HepG2 (cell line): ENCODE measurements around the gene BORCS5. TPM values are rescaled to one million over a fixed set of nuclear protein-coding genes. Genes with fewer than 3 reads are reported as not detected.

ENCODE experiments used
- ATAC-seq: fragments of 200-7000 bp; cut with Tn5 transposase; 3 replicates; pipeline ENCODE4 v1.9.1; 2020; ENCODE audit warnings: mild to moderate bottlenecking, moderate library complexity
- BruUV-seq: library from RNA; stranded (reverse); fragments of 400-500 nt; replicated peaks from 2 replicates; lab custom pipeline; 2021; lab: Mats Ljungman, UMichigan
- CTCF ChIA-PET: fragments of 300-600 bp; formaldehyde crosslinking; extraction: SDS; loops from one replicate; lab custom pipeline; 2021; ENCODE audit warnings: low total read pairs, inconsistent platforms, low intra/inter-chr PET ratio; lab: Yijun Ruan, JAX
- POLR2A ChIA-PET: fragments of 350-600 bp; sonication (Branson Sonifier 250); formaldehyde crosslinking; loops from one replicate; lab custom pipeline; 2020; ENCODE audit warnings: antibody characterized with exemption, inconsistent platforms; lab: Yijun Ruan, JAX
- DNase-seq: peaks from one replicate; pipeline ENCODE4 v3.0.0-alpha.2; 2015; ENCODE audit warnings: low spot score
- FAIRE-seq: peaks from 3 replicates; lab custom pipeline; 2011; peaks lifted over from hg19 to GRCh38; lab: Jason Lieb, UNC
- H2AFZ ChIP-seq: one replicate; pipeline ENCODE4 v1.6.1; 2011; ENCODE audit warnings: low read length, inconsistent platforms
- H3K27ac ChIP-seq: fragments of 300-600 bp; 3 replicates; pipeline ENCODE4 v1.8.0; 2011; ENCODE audit warnings: mixed run types, mild to moderate bottlenecking, mixed read lengths, low read length, inconsistent platforms; ENCODE audit not compliant: insufficient read depth; ENCODE audit errors: extremely low read length
- H3K27me3 ChIP-seq, 2 experiments: fragments of 200-600 bp in 1 of 2; 2 replicates in 1 of 2; 3 replicates in 1 of 2; pipeline versions ENCODE4 v1.6.0 to v1.8.0; 2011; ENCODE audit warnings: low read length in 2 of 2, mild to moderate bottlenecking in 2 of 2, moderate library complexity in 2 of 2, inconsistent platforms in 1 of 2; ENCODE audit not compliant: insufficient read depth in 2 of 2, control insufficient read depth in 1 of 2
- H3K36me3 ChIP-seq, 2 experiments: fragments of 200-600 bp in 1 of 2; replicated peaks in 1 of 2; 2 replicates in 1 of 2; 3 replicates in 1 of 2; pipeline versions ENCODE4 v1.5.1 to v1.8.0; 2011; ENCODE audit warnings: low read length in 2 of 2, inconsistent platforms in 1 of 2; ENCODE audit not compliant: insufficient read depth in 2 of 2, control insufficient read depth in 1 of 2
- H3K4me1 ChIP-seq: 2 replicates; pipeline ENCODE4 v1.5.1; 2012; ENCODE audit warnings: low read length, inconsistent platforms; ENCODE audit not compliant: insufficient read depth
- H3K4me2 ChIP-seq: 2 replicates; pipeline ENCODE4 v1.6.0; 2011; ENCODE audit warnings: low read depth, low read length, inconsistent platforms
- H3K4me3 ChIP-seq, 3 experiments: fragments of 200-600 bp in 1 of 3; sonication (generic), shearing (Covaris generic) in 1 of 3; replicated peaks in 1 of 3; 2 replicates each; pipeline ENCODE4 v1.5.1; 2011 to 2016; ENCODE audit warnings: low read length in 3 of 3, inconsistent platforms in 2 of 3, low read depth in 2 of 3, mild to moderate bottlenecking in 2 of 3, control low read depth in 1 of 3, mixed read lengths in 1 of 3; ENCODE audit not compliant: insufficient read depth in 1 of 3
- H3K79me2 ChIP-seq: one replicate; pipeline ENCODE4 v1.6.1; 2011; ENCODE audit warnings: low read length, inconsistent platforms; ENCODE audit not compliant: insufficient read depth
- H3K9ac ChIP-seq: 2 replicates; pipeline ENCODE4 v1.6.0; 2011; ENCODE audit warnings: mild to moderate bottlenecking, low read depth, low read length, inconsistent platforms; ENCODE audit not compliant: insufficient read depth
- H3K9me3 ChIP-seq: 2 replicates; pipeline ENCODE4 v1.5.1; 2012; ENCODE audit warnings: mild to moderate bottlenecking, low read length
- H4K20me1 ChIP-seq: 2 replicates; pipeline ENCODE4 v1.6.0; 2011; ENCODE audit warnings: inconsistent platforms, mild to moderate bottlenecking, low read length, moderate library complexity; ENCODE audit not compliant: insufficient read depth
- ATF2 ChIP-seq: sonication (generic); formaldehyde crosslinking; IDR thresholded peaks from 2 replicates; pipeline ENCODE4 v1.4.0; 2020; ENCODE audit warnings: missing genetic modification reagents
- CSRNP1 ChIP-seq: sonication (generic); formaldehyde crosslinking; IDR thresholded peaks from 2 replicates; pipeline ENCODE4 v1.8.1; 2023; ENCODE audit warnings: mild to moderate bottlenecking, missing genetic modification reagents
- IRF9 ChIP-seq: sonication (generic); formaldehyde crosslinking; IDR thresholded peaks from 2 replicates; pipeline ENCODE4 v1.8.0; 2022; ENCODE audit warnings: missing genetic modification reagents, mild to moderate bottlenecking, borderline replicate concordance
- MXD3 ChIP-seq: IDR thresholded peaks from 2 replicates; pipeline ENCODE4 v1.6.1; 2016; ENCODE audit warnings: mild to moderate bottlenecking, missing biosample characterization, missing genetic modification reagents
- NR2F1 ChIP-seq, 2 experiments: fragments of 450-650 bp in 1 of 2; formaldehyde crosslinking in 1 of 2; IDR thresholded peaks; 2 replicates each; pipeline versions ENCODE4 v1.5.0 to v1.6.1; 2016 to 2020; ENCODE audit warnings: mild to moderate bottlenecking in 1 of 2, missing compliant biosample characterization in 1 of 2, missing genetic modification reagents in 1 of 2, moderate library complexity in 1 of 2
- PHF5A ChIP-seq: IDR thresholded peaks from one replicate; pipeline ENCODE4 v1.6.1; 2018; ENCODE audit warnings: low read depth, missing genetic modification reagents; ENCODE audit not compliant: unreplicated experiment
- SIN3A ChIP-seq: IDR thresholded peaks from 2 replicates; pipeline ENCODE4 v1.6.1; 2011; ENCODE audit warnings: low read depth, mild to moderate bottlenecking, control low read depth, low read length, borderline replicate concordance
- SNRNP70 ChIP-seq: fragments of 200-400 bp; formaldehyde crosslinking; IDR thresholded peaks from 2 replicates; pipeline ENCODE4 v1.6.1; 2017; ENCODE audit warnings: mild to moderate bottlenecking, low read depth, low read length, moderate library complexity
- SOX13 ChIP-seq, 3 experiments: fragments of 450-650 bp in 1 of 3; sonication (generic) in 1 of 3; formaldehyde crosslinking in 1 of 3; IDR thresholded peaks in 2 of 3; conservative IDR thresholded peaks in 1 of 3; 2 replicates each; pipeline versions ENCODE4 v1.5.0 to v1.6.1; 2016 to 2020; ENCODE audit warnings: antibody characterized with exemption in 1 of 3, mild to moderate bottlenecking in 1 of 3, missing compliant biosample characterization in 1 of 3, missing genetic modification reagents in 1 of 3, moderate library complexity in 1 of 3
- SOX6 ChIP-seq, 2 experiments: fragments of 450-650 bp in 1 of 2; sonication (generic) in 1 of 2; formaldehyde crosslinking in 1 of 2; IDR thresholded peaks; 2 replicates each; pipeline versions ENCODE4 v1.4.0 to v1.6.1; 2017 to 2020; ENCODE audit warnings: antibody characterized with exemption in 1 of 2, mild to moderate bottlenecking in 1 of 2, missing genetic modification reagents in 1 of 2
- ZMAT3 ChIP-seq: sonication (generic); formaldehyde crosslinking; conservative IDR thresholded peaks from 2 replicates; pipeline ENCODE4 v1.7.0; 2021; ENCODE audit warnings: missing genetic modification reagents
- ZNF136 ChIP-seq: sonication (generic); formaldehyde crosslinking; IDR thresholded peaks from 2 replicates; pipeline ENCODE4 v1.8.1; 2022; ENCODE audit warnings: low read depth, mild to moderate bottlenecking, moderate library complexity, missing genetic modification reagents
- ZNF770 ChIP-seq: sonication (generic); formaldehyde crosslinking; IDR thresholded peaks from 2 replicates; pipeline ENCODE4 v1.5.0; 2020; ENCODE audit warnings: mild to moderate bottlenecking, missing genetic modification reagents
- ZNF777 ChIP-seq: sonication (generic); formaldehyde crosslinking; IDR thresholded peaks from 2 replicates; pipeline ENCODE4 v1.4.0; 2020; ENCODE audit warnings: missing genetic modification reagents
- WGBS: methylation state at CpG from one replicate; pipeline ENCODE4 v1.1.6; 2017; ENCODE audit warnings: low lambda C conversion rate; 5-methylcytosine and 5-hydroxymethylcytosine counted together
- in situ Hi-C: cut with HindIII; loops from 2 replicates; pipeline ENCODE4 v1.10.0; 2017; ENCODE audit warnings: low pct_unique_long_range_greater_than_20kb; ENCODE audit not compliant: extremely low pct_ligation_motif_present
- intact Hi-C: fragments of 100-400 bp; cut with micrococcal nuclease; formaldehyde crosslinking; loops from one replicate; pipeline ENCODE4 v1.10.0; 2022; ENCODE audit not compliant: unreplicated experiment
- polyA plus RNA-seq, 8 experiments: library from polyadenylated mRNA; depleted of rRNA in 3 of 8; stranded (reverse) in 7 of 8; unstranded in 1 of 8; fragments of >200 nt; fragmentation: Illumina TruSeq in 4 of 8; extraction: Trizol in 4 of 8; gene quantifications; 2 replicates each; pipeline versions ENCODE4 v1.2.1 to v1.2.3, GENCODE V29; 2011 to 2016; ENCODE audit warnings: low read depth in 4 of 8, missing spikeins in 1 of 8, mixed read lengths in 1 of 8; ENCODE audit not compliant: insufficient read depth in 1 of 8
- total RNA-seq, 5 experiments: library from RNA; depleted of rRNA; stranded (reverse); fragments of >200 nt; fragmentation: Illumina TruSeq; extraction: Trizol; gene quantifications; 2 replicates each; pipeline ENCODE4 v1.2.3, GENCODE V29; 2016; ENCODE audit warnings: low read depth in 1 of 5

BORCS5 gene
- total and polyA plus RNA-seq, 2 of the 13 experiments (the other 11 are each of a cell fraction or from before 2014, with no cell fraction given), result 3.9 to 4.7 TPM

- no peak for TF ChIP-seq ZMAT3 (CRISPR knock-in tag)
These were observed 88.4 kb downstream of the BORCS5 start (continued) for GRCh38 chr12:12445165-12445881.

- Histone ChIP-seq H4K20me1 (no peaks in the 10 kb centered on the region), H3K27me3 (no peaks in the 10 kb centered on the region), H3K27ac (peak overlapping the region; percentile 29), H3K9ac (no peak overlapping the region), H3K4me3 (no peak overlapping the region), H3K9me3 (no peaks in the 10 kb centered on the region), H3K4me2 (no peak overlapping the region), H3K36me3 (no peaks in the 10 kb centered on the region), H3K79me2 (no peaks in the 10 kb centered on the region), H2AFZ (no peak overlapping the region), H3K4me1 (peaks cover 76% of the 10 kb centered on the region)
- FAIRE-seq (no peak), ATAC-seq (no peak), DNase-seq (no peak)
- no TSS peak for BruUV-seq
- in situ Hi-C loops (no loop called here), intact Hi-C loops (no loop called here)
- POLR2A ChIA-PET, result interaction anchor here (0.7 to 1.5 kb wide), 5 partner anchors 9 to 61 kb away, joined by 3 to 5 read pairs (median 4); no protein-coding TSS in a partner anchor
- CTCF ChIA-PET, result no interaction called here
- WGBS, result 99% methylated on average over 2 of the region's 2 CpGs
- TF ChIP-seq SIN3A (no peak), ZNF770 (peak; percentile 52), PHF5A (CRISPR knock-in tag) (no peak), ATF2 (CRISPR knock-in tag) (no peak), ZNF777 (CRISPR knock-in tag) (no peak), MXD3 (CRISPR knock-in tag) (no peak), IRF9 (CRISPR knock-in tag) (no peak), SOX13 (IDR thresholded peaks at IDR 0.05) (no peak), SOX13 (CRISPR knock-in tag; conservative IDR thresholded peaks at IDR 0.05 in 1 of 2, IDR thresholded peaks at IDR 0.05 in 1 of 2) (no peak; a peak in 1 of 4 replicates), NR2F1 (CRISPR knock-in tag; IDR thresholded peaks at IDR 0.05) (0 out of 4 replicates have a peak, but pooled peaks of 1 of the 2 experiments have one; percentile 8), ZNF136 (CRISPR knock-in tag) (no peak), SOX6 (IDR thresholded peaks at IDR 0.05) (no peak), SOX6 (CRISPR knock-in tag; IDR thresholded peaks at IDR 0.05) (0 out of 2 replicates have a peak, but pooled peaks have one; percentile 27), SNRNP70 (no peak), CSRNP1 (CRISPR knock-in tag) (no peak)
These were observed 89.0 kb downstream of the BORCS5 start for GRCh38 chr12:12445882-12446181.
